GM23338 (cell line): ENCODE measurements around the gene THSD4. TPM values are rescaled to one million over a fixed set of nuclear protein-coding genes. Genes with fewer than 3 reads are reported as not detected.

Experiments used
- ATAC-seq: fragments of 200-7000 bp; cut with Tn5 transposase; 3 replicates; pipeline ENCODE4 v1.9.1; 2020
- DNase-seq: peaks from one replicate; pipeline ENCODE4 v3.0.0-alpha.2; 2015; ENCODE audit warnings: low spot score
- H2AFZ ChIP-seq: fragments of 200-600 bp; sonication (generic); 2 replicates; pipeline ENCODE4 v1.8.0; 2016; ENCODE audit warnings: antibody characterized with exemption, mild to moderate bottlenecking, moderate library complexity
- H3F3A ChIP-seq: fragments of 200-600 bp; sonication (generic); replicated peaks from 2 replicates; pipeline ENCODE4 v1.8.0; 2017; ENCODE audit warnings: antibody characterized with exemption, mixed run types, low read depth
- H3K27ac ChIP-seq: fragments of 200-600 bp; sonication (generic); 2 replicates; pipeline ENCODE4 v1.6.1; 2016; ENCODE audit warnings: low read depth
- H3K27me3 ChIP-seq: fragments of 200-600 bp; sonication (generic); 2 replicates; pipeline ENCODE4 v1.8.0; 2016; ENCODE audit warnings: mild to moderate bottlenecking, mixed run types, moderate library complexity; ENCODE audit not compliant: insufficient read depth
- H3K36me3 ChIP-seq: fragments of 200-600 bp; sonication (generic); 2 replicates; pipeline ENCODE4 v1.8.0; 2016; ENCODE audit warnings: mild to moderate bottlenecking; ENCODE audit not compliant: insufficient read depth
- H3K4me1 ChIP-seq: fragments of 200-600 bp; sonication (generic); 2 replicates; pipeline ENCODE4 v1.8.0; 2016; ENCODE audit warnings: mild to moderate bottlenecking, moderate library complexity; ENCODE audit not compliant: insufficient read depth
- H3K4me2 ChIP-seq: fragments of 200-600 bp; sonication (generic); 2 replicates; pipeline ENCODE4 v1.7.1; 2017; ENCODE audit warnings: mixed run types
- H3K4me3 ChIP-seq: fragments of 200-600 bp; sonication (generic); 2 replicates; pipeline ENCODE4 v1.6.1; 2016; ENCODE audit warnings: mixed run types
- H3K79me2 ChIP-seq: fragments of 200-600 bp; sonication (generic); replicated peaks from 2 replicates; pipeline ENCODE4 v1.8.0; 2017; ENCODE audit warnings: mild to moderate bottlenecking; ENCODE audit not compliant: insufficient read depth
- H3K9me2 ChIP-seq: fragments of 200-600 bp; sonication (generic); 2 replicates; pipeline ENCODE4 v1.8.0; 2017; ENCODE audit not compliant: insufficient read depth
- H4K20me1 ChIP-seq: fragments of 200-600 bp; sonication (generic); replicated peaks from 2 replicates; pipeline ENCODE4 v1.8.0; 2017; ENCODE audit warnings: mild to moderate bottlenecking; ENCODE audit not compliant: insufficient read depth
- H3K27ac Mint-ChIP-seq: 2 replicates; pipeline ENCODE4 v1.8.0; 2020; ENCODE audit warnings: inconsistent platforms, mild to moderate bottlenecking, moderate library complexity, mixed read lengths
- H3K27me3 Mint-ChIP-seq: 3 replicates; pipeline ENCODE4 v1.8.0; 2022; ENCODE audit warnings: low read depth, mild to moderate bottlenecking, moderate library complexity, mixed read lengths, inconsistent platforms; ENCODE audit not compliant: insufficient read depth, poor library complexity
- H3K36me3 Mint-ChIP-seq: 3 replicates; pipeline ENCODE4 v1.8.0; 2021; ENCODE audit warnings: low read depth, mild to moderate bottlenecking, inconsistent platforms, moderate library complexity, mixed read lengths
- H3K4me1 Mint-ChIP-seq: 3 replicates; pipeline ENCODE4 v1.8.0; 2020; ENCODE audit warnings: mild to moderate bottlenecking, inconsistent platforms, mixed read lengths
- H3K4me3 Mint-ChIP-seq: 3 replicates; pipeline ENCODE4 v1.8.0; 2021; ENCODE audit warnings: moderate library complexity, mild to moderate bottlenecking, inconsistent platforms, mixed read lengths
- H3K9me3 Mint-ChIP-seq: 3 replicates; pipeline ENCODE4 v1.8.0; 2020; ENCODE audit warnings: moderate library complexity, mild to moderate bottlenecking, inconsistent platforms, mixed read lengths
- CREB1 ChIP-seq: fragments of 250-450 bp; sonication (Bioruptor Pico); IDR thresholded peaks from 2 replicates; pipeline ENCODE4 v1.5.0; 2020; ENCODE audit warnings: low read depth, mild to moderate bottlenecking, moderate library complexity
- ETS1 ChIP-seq: IDR thresholded peaks from 2 replicates; pipeline ENCODE4 v1.6.1; 2016; ENCODE audit warnings: antibody characterized with exemption
- EZH2 ChIP-seq: fragments of 200-600 bp; sonication (generic); IDR thresholded peaks from one replicate; pipeline ENCODE4 v1.8.0; 2017; ENCODE audit warnings: antibody characterized with exemption, mild to moderate bottlenecking, low read depth; ENCODE audit not compliant: unreplicated experiment
- EZH2phosphoT487 ChIP-seq: fragments of 200-600 bp; sonication (generic); IDR thresholded peaks from one replicate; pipeline ENCODE4 v1.8.1; 2018; ENCODE audit warnings: antibody characterized with exemption; ENCODE audit not compliant: unreplicated experiment
- JUNB ChIP-seq: IDR thresholded peaks from one replicate; pipeline ENCODE4 v1.6.1; 2016; ENCODE audit warnings: antibody characterized with exemption; ENCODE audit not compliant: unreplicated experiment
- NANOG ChIP-seq: IDR thresholded peaks from 2 replicates; pipeline ENCODE4 v1.6.1; 2016; ENCODE audit warnings: antibody characterized with exemption, borderline replicate concordance
- ZNF114 ChIP-seq: fragments of 250-450 bp; sonication (Bioruptor Pico); IDR thresholded peaks from 2 replicates; pipeline ENCODE4 v1.5.0; 2020; ENCODE audit warnings: mild to moderate bottlenecking, moderate library complexity
- ZNF331 ChIP-seq: fragments of 250-450 bp; sonication (Bioruptor Pico); IDR thresholded peaks from 2 replicates; pipeline ENCODE4 v1.5.0; 2020; ENCODE audit warnings: low read depth, mild to moderate bottlenecking, moderate library complexity
- polyA plus RNA-seq: library from polyadenylated mRNA; unstranded; fragments of >200 nt; fragmentation: Nextera tagmentation; extraction: Ambion mirVana; gene quantifications from 2 replicates; pipeline ENCODE4 v1.2.1, GENCODE V29; 2016
- total RNA-seq: library from RNA; depleted of rRNA; stranded (reverse); fragments of >200 nt; shearing (Covaris generic); gene quantifications from 2 replicates; pipeline ENCODE4 v1.2.3, GENCODE V29; 2014
- TF ChIP-seq, protein P1 (sequence below): fragments of 250-450 bp; sonication (Bioruptor Pico); IDR thresholded peaks from 2 replicates; pipeline ENCODE4 v1.5.0; 2020; ENCODE audit warnings: mild to moderate bottlenecking, moderate library complexity
- TF ChIP-seq, protein P2 (sequence below): IDR thresholded peaks from one replicate; pipeline ENCODE4 v1.6.1; 2018; ENCODE audit warnings: antibody characterized with exemption; ENCODE audit not compliant: unreplicated experiment
- TF ChIP-seq, protein P3 (sequence below), 2 experiments: fragments of 200-600 bp in 1 of 2; sonication (generic) in 1 of 2; conservative IDR thresholded peaks; 2 replicates each; pipeline versions ENCODE4 v1.5.1 to v1.6.1; 2016 to 2017; ENCODE audit warnings: antibody characterized with exemption in 2 of 2, low read depth in 2 of 2, mild to moderate bottlenecking in 2 of 2, moderate library complexity in 1 of 2

THSD4 gene
- total and polyA plus RNA-seq, 2 experiments from 2014 or later = 2.0 to 7.4 TPM

GRCh38 chr15:71332431-71333004 is 217.2 kb downstream of the THSD4 start:
- Mint-ChIP-seq H3K27me3 (no peaks in the 10 kb centered on the region), H3K4me1 (peaks cover 34% of the 10 kb centered on the region), H3K36me3 (no peaks in the 10 kb centered on the region), H3K27ac (no peak overlapping the region), H3K9me3 (no peaks in the 10 kb centered on the region), H3K4me3 (no peak overlapping the region)
- DNase-seq = no peak
- no peaks in the 10 kb centered on the region for H4K20me1 ChIP-seq
- H3F3A ChIP-seq = no peaks in the 10 kb centered on the region
- H3K27me3 ChIP-seq = no peaks in the 10 kb centered on the region
- no peak overlapping the region for H3K27ac ChIP-seq
- TF ChIP-seq EZH2 = no peak
- no peak for TF ChIP-seq CREB1
- no peak for TF ChIP-seq ETS1
- TF ChIP-seq, protein P1, sequence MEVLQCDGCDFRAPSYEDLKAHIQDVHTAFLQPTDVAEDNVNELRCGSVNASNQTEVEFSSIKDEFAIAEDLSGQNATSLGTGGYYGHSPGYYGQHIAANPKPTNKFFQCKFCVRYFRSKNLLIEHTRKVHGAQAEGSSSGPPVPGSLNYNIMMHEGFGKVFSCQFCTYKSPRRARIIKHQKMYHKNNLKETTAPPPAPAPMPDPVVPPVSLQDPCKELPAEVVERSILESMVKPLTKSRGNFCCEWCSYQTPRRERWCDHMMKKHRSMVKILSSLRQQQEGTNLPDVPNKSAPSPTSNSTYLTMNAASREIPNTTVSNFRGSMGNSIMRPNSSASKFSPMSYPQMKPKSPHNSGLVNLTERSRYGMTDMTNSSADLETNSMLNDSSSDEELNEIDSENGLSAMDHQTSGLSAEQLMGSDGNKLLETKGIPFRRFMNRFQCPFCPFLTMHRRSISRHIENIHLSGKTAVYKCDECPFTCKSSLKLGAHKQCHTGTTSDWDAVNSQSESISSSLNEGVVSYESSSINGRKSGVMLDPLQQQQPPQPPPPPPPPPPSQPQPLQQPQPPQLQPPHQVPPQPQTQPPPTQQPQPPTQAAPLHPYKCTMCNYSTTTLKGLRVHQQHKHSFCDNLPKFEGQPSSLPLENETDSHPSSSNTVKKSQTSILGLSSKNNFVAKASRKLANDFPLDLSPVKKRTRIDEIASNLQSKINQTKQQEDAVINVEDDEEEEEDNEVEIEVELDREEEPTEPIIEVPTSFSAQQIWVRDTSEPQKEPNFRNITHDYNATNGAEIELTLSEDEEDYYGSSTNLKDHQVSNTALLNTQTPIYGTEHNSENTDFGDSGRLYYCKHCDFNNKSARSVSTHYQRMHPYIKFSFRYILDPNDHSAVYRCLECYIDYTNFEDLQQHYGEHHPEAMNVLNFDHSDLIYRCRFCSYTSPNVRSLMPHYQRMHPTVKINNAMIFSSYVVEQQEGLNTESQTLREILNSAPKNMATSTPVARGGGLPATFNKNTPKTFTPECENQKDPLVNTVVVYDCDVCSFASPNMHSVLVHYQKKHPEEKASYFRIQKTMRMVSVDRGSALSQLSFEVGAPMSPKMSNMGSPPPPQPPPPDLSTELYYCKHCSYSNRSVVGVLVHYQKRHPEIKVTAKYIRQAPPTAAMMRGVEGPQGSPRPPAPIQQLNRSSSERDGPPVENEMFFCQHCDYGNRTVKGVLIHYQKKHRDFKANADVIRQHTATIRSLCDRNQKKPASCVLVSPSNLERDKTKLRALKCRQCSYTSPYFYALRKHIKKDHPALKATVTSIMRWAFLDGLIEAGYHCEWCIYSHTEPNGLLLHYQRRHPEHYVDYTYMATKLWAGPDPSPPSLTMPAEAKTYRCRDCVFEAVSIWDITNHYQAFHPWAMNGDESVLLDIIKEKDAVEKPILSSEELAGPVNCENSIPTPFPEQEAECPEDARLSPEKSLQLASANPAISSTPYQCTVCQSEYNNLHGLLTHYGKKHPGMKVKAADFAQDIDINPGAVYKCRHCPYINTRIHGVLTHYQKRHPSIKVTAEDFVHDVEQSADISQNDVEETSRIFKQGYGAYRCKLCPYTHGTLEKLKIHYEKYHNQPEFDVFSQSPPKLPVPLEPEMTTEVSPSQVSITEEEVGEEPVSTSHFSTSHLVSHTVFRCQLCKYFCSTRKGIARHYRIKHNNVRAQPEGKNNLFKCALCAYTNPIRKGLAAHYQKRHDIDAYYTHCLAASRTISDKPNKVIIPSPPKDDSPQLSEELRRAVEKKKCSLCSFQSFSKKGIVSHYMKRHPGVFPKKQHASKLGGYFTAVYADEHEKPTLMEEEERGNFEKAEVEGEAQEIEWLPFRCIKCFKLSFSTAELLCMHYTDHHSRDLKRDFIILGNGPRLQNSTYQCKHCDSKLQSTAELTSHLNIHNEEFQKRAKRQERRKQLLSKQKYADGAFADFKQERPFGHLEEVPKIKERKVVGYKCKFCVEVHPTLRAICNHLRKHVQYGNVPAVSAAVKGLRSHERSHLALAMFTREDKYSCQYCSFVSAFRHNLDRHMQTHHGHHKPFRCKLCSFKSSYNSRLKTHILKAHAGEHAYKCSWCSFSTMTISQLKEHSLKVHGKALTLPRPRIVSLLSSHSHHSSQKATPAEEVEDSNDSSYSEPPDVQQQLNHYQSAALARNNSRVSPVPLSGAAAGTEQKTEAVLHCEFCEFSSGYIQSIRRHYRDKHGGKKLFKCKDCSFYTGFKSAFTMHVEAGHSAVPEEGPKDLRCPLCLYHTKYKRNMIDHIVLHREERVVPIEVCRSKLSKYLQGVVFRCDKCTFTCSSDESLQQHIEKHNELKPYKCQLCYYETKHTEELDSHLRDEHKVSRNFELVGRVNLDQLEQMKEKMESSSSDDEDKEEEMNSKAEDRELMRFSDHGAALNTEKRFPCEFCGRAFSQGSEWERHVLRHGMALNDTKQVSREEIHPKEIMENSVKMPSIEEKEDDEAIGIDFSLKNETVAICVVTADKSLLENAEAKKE = no peak
- TF ChIP-seq, protein P2, sequence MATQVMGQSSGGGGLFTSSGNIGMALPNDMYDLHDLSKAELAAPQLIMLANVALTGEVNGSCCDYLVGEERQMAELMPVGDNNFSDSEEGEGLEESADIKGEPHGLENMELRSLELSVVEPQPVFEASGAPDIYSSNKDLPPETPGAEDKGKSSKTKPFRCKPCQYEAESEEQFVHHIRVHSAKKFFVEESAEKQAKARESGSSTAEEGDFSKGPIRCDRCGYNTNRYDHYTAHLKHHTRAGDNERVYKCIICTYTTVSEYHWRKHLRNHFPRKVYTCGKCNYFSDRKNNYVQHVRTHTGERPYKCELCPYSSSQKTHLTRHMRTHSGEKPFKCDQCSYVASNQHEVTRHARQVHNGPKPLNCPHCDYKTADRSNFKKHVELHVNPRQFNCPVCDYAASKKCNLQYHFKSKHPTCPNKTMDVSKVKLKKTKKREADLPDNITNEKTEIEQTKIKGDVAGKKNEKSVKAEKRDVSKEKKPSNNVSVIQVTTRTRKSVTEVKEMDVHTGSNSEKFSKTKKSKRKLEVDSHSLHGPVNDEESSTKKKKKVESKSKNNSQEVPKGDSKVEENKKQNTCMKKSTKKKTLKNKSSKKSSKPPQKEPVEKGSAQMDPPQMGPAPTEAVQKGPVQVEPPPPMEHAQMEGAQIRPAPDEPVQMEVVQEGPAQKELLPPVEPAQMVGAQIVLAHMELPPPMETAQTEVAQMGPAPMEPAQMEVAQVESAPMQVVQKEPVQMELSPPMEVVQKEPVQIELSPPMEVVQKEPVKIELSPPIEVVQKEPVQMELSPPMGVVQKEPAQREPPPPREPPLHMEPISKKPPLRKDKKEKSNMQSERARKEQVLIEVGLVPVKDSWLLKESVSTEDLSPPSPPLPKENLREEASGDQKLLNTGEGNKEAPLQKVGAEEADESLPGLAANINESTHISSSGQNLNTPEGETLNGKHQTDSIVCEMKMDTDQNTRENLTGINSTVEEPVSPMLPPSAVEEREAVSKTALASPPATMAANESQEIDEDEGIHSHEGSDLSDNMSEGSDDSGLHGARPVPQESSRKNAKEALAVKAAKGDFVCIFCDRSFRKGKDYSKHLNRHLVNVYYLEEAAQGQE = no peak
- TF ChIP-seq ZNF114 (CRISPR knock-in tag) = no peak
- TF ChIP-seq, protein P3, sequence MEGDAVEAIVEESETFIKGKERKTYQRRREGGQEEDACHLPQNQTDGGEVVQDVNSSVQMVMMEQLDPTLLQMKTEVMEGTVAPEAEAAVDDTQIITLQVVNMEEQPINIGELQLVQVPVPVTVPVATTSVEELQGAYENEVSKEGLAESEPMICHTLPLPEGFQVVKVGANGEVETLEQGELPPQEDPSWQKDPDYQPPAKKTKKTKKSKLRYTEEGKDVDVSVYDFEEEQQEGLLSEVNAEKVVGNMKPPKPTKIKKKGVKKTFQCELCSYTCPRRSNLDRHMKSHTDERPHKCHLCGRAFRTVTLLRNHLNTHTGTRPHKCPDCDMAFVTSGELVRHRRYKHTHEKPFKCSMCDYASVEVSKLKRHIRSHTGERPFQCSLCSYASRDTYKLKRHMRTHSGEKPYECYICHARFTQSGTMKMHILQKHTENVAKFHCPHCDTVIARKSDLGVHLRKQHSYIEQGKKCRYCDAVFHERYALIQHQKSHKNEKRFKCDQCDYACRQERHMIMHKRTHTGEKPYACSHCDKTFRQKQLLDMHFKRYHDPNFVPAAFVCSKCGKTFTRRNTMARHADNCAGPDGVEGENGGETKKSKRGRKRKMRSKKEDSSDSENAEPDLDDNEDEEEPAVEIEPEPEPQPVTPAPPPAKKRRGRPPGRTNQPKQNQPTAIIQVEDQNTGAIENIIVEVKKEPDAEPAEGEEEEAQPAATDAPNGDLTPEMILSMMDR (conservative IDR thresholded peaks at IDR 0.05; ENCODE audit: low read depth in 2 of 2) = no peak
- no peak for TF ChIP-seq ZNF331 (CRISPR knock-in tag)
- no peak for TF ChIP-seq EZH2phosphoT487
- TF ChIP-seq NANOG = no peak
- no peak for TF ChIP-seq JUNB
- H3K4me3 ChIP-seq = no peak overlapping the region
- no peak overlapping the region for H3K4me2 ChIP-seq
- no peak overlapping the region for H2AFZ ChIP-seq
- H3K9me2 ChIP-seq = peaks cover 4% of the 10 kb centered on the region; the same call in 1 of the 2 replicates
- no peak for ATAC-seq
- H3K4me1 ChIP-seq = peaks cover 10% of the 10 kb centered on the region; the same call in 1 of the 2 replicates
- no peaks in the 10 kb centered on the region for H3K79me2 ChIP-seq
- H3K36me3 ChIP-seq = no peaks in the 10 kb centered on the region
